Hepatocyte (in vitro differentiated cells): Measurements from ENCODE around the gene MANF.

Experiments used
- CTCF ChIP-seq: fragments of 200-600 bp; sonication (generic); IDR thresholded peaks from 2 replicates; pipeline ENCODE4 v1.5.1; 2016; ENCODE audit warnings: antibody characterized with exemption, mild to moderate bottlenecking; ENCODE audit not compliant: poor library complexity
- EZH2phosphoT487 ChIP-seq: fragments of 200-600 bp; sonication (generic); IDR thresholded peaks from one replicate; pipeline ENCODE4 v1.6.1; 2018; ENCODE audit warnings: antibody characterized with exemption, mild to moderate bottlenecking, low read depth, moderate library complexity; ENCODE audit not compliant: unreplicated experiment, severe bottlenecking

GRCh38 chr3:51393134-51393495 lies 8.0 kb downstream of the MANF start:
- no peak for TF ChIP-seq CTCF
- no peak for TF ChIP-seq EZH2phosphoT487
